Uterus (tissue), 2 donors: ENCODE measurements around the gene NOC4L.

Source experiments
- POLR2A ChIP-seq, 2 donors: fragments of 450-650 bp; IDR thresholded peaks; one replicate each; pipeline ENCODE4 v1.6.1; 2016; ENCODE audit warnings: antibody characterized with exemption in 2 of 2, mild to moderate bottlenecking in 1 of 2, moderate library complexity in 1 of 2
- TF ChIP-seq, protein P1 (sequence below), 4 experiments: fragments of 200-600 bp in 2 of 4; fragments of 450-650 bp in 2 of 4; sonication (generic) in 2 of 4; IDR thresholded peaks; one replicate each; pipeline ENCODE4 v1.5.1; 2016 to 2019; ENCODE audit warnings: antibody characterized with exemption in 4 of 4, mild to moderate bottlenecking in 2 of 4, moderate library complexity in 1 of 4

DNA sequence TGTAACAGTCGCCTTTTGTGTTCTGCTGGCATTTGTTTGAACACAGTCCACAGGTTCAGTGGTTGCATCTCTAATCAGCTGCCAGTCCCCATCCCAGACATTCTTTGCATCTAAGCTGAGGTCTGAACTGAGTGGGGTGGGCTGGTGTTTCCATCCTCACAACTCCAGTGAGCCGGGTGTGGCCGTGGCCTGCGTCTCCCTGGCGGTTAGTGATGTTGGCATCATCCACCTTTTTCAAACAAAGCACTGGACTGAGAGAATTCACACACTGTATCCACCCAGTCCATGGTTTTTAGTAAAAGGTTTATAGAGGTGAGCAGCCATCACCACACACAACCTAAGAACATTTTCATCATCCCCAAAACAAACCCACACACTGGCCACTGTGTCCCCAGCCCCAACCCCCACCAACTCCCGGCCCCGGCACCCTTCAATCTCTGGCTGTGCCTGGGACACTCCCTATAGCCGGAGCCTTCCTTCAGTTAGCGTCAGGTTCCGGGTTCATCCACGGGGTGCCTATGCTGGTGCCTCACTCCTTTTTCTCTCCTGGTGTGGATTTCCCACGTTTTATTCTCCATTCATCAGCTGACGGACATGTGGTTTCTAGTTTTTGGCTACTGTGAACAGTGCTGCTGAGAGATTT lies 6.7 kb upstream of the NOC4L start:
- TF ChIP-seq, protein P1, sequence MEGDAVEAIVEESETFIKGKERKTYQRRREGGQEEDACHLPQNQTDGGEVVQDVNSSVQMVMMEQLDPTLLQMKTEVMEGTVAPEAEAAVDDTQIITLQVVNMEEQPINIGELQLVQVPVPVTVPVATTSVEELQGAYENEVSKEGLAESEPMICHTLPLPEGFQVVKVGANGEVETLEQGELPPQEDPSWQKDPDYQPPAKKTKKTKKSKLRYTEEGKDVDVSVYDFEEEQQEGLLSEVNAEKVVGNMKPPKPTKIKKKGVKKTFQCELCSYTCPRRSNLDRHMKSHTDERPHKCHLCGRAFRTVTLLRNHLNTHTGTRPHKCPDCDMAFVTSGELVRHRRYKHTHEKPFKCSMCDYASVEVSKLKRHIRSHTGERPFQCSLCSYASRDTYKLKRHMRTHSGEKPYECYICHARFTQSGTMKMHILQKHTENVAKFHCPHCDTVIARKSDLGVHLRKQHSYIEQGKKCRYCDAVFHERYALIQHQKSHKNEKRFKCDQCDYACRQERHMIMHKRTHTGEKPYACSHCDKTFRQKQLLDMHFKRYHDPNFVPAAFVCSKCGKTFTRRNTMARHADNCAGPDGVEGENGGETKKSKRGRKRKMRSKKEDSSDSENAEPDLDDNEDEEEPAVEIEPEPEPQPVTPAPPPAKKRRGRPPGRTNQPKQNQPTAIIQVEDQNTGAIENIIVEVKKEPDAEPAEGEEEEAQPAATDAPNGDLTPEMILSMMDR (IDR thresholded peaks at IDR 0.05): no peak
- no peak for TF ChIP-seq POLR2A (IDR thresholded peaks at IDR 0.05)
